ENCODE data around the gene STAM2.
"Not testable (repeated sequence)": the region's sequence is repeated elsewhere in the genome, so short reads cannot be mapped to it uniquely, and the experiment has no call there.

Gene STAM2

DNA sequence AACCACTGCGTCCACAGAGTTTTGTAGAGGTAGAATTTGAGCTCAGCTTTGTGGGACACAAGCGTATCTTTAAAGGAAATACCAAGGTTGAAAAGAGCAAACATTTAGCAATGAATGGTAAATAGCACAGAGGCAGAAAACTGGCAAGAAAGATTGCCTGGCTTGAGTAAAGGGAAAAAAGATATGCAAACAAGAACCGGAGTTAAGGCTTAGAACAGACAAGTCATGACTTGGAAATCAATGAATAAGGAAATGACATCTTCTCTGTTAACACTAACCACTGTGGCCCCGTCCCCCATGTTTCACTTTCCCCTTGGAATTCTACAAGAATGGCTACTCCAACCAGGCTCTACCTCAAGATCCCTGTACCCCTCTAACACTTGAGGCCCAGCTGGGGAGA is 3.8 kb downstream of the STAM2 start:
- no peak for DNase-seq

DNA sequence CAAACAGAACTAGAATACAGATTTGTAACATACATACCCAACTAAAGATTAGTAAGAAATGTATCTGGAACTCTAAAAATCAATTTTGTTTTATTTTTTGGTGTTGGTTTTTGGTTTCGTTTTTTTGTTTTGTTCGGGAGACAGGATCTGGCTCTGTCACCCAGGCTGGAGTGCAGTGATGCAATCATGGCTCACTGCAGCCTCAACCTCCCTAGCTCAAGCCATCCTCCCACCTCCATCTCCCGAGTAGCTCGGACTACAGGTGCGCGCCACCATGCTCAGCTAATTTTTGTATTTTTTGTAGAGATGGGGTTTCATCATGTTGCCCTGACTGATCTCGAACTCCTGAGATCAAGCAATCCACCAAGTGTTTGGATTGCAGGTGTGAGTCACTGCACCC is 6.4 kb downstream of the STAM2 start:
- not testable (repeated sequence) for DNase-seq

DNA sequence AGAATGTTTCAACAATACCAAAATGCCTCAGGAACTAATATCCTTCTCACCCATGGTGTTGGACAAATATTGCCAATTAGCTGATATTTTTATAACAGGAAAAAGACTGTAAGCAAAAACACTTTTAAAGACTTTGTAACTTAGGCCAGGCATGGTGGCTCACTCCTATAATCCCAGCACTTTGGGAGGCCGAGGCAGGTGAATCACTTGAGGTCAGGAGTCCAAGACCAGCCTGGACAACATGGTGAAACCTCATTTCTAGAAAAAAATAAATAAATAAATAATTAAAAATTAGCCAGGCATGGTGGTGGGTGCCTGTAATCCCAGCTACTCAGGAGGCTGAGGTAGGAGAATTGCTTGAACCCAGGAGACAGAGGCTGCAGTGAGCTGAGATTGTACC is 8.1 kb downstream of the STAM2 start:
- not testable (repeated sequence) for DNase-seq

DNA sequence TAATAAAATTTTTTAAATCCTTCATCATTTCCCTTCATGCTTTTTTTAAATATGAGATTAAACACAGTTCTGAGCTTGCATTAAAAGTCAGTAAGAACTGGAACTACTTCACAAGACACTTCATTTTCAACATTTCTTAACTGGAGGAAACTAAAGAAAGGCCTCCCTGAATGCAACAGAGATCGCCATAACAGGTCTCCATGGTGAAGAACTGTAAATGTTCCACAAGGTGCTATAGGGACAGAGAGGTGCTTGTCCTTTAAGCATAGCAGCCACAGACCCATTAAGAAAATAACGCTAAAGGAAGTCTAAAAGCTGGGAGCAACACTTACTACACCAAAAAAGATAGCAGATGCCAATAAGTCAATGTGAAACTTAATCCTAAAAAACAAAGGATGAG is 8.5 kb downstream of the STAM2 start:
- no peak for DNase-seq

DNA sequence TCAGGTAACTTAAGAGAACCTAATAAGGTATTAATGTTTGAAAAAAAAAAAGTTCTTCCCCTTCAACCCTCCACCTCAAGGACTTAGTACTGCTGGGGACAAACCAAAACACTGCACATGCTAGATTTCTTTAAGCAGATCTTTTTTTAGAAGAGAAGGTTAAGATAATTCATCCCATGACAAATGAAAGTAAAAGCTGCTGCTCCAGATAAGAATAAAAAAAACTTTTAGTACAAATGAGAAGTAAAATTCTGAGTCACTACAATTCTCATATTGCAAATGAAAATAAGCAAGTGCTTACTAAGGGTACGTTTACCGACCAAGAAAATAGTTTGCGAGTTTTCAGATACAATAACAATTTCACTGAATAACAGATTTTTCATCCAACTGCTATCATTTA is 8.9 kb downstream of the STAM2 start:
- DNase-seq: no peak

DNA sequence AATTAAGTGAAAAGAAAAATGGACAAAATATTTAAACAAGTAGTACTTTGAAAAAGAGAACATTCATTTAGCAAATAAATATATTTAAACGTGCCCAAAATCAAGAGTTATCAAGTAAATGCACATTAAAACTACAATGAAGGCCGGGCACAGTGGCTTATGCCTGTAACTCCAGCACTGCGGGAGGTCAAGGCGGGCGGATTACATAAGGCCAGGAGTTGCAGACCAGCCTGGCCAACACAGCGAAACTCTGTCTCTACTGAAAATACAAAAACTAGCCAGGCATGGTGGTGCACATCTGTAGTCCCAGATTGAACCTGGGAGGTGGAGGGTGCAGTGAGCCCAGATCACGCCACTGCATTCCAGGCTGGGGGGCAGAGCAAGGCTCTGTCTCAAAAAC is 9.8 kb downstream of the STAM2 start:
- DNase-seq: no peak

DNA sequence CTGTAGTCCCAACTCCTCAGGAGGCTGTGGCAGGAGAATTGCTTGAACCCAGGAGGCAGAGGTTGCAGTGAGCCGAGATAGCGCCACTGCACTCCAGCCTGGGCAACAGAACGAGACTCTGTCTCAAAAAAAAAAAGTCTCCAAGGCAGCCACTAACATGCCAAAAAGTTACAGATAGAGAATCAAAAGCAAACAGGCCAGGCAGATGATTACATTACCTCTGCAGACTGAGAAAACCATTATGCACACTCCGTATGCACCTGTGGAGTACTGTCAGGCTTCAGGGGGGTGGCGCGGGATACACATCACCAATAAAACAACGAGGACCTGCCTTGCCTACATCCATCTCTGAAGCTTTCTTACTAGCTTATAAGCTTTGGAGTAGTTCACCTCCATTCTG is 10.3 kb downstream of the STAM2 start:
- DNase-seq: no peak

DNA sequence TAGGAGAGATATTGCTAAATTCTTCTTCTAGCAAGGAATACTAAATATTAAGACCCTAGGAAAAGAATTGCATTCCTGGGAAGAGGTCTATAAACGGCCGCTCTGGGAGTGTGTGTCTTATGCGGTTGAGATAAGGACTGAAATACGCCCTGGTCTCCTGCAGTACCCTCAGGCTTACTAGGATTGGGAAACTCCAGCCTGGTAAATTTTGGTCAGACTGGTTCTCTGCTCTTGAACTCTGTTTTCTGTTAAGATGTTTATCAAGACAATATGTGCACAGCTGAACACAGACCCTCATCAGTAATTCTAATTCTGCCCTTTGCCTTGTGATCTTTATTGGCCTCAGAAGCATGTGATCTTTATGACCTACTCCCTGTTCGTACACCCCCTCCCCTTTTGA is 11.9 kb downstream of the STAM2 start:
- DNase-seq: not testable (repeated sequence)

DNA sequence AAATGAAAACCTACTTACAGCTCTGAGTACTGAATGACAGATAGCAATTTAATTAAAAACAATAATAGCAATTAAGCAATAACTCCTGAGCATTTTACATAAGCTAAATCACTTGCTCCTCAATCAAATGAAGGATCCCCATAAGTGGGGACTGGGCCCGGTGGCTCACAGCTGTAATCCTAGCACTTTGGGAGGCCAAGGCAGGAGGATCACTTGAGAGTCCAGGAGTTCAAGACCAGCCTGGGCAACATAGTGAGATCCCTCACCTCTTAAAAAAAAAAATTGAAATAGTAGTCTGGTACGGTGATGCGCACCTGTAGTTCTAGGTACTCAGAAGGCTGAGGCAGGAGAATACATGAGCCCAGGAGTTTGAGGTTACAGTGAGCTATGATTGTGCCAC is 13.4 kb downstream of the STAM2 start:
- no peak for DNase-seq

DNA sequence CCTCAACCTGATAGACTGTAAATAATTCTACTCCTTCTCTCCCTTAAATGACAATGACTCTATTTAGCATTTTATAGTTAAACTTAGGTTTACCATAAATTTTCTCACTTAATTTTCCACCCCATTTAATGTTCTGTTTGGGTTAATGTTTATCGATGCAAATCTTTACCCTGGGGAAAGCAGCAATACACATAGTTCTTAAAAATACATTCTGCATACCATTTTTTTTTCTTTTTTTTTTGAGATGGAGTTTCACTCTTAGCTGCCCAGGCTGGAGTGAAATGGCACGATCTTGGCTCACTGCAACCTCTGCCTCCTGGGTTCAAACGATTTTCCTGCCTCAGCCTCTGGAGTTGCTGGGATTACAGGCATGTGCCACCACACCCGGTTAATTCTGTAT is 14.0 kb downstream of the STAM2 start:
- no peak for DNase-seq

DNA sequence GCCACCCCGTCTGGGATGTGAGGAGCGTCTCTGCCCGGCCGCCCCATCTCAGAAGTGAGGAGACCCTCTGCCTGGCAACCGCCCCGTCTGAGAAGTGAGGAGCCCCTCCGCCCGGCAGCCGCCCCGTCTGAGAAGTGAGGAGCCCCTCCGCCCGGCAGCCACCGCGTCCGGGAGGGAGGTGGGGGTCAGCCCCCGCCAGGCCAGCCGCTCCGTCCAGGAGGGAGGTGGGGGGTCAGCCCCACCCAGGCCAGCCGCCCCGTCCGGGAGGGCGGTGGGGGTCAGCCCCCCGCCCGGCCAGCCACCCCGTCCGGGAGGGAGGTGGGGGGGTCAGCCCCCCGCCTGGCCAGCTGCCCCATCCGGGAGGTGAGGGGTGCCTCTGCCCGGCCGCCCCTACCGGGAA is 15.2 kb downstream of the STAM2 start:
- not testable (repeated sequence) for DNase-seq

DNA sequence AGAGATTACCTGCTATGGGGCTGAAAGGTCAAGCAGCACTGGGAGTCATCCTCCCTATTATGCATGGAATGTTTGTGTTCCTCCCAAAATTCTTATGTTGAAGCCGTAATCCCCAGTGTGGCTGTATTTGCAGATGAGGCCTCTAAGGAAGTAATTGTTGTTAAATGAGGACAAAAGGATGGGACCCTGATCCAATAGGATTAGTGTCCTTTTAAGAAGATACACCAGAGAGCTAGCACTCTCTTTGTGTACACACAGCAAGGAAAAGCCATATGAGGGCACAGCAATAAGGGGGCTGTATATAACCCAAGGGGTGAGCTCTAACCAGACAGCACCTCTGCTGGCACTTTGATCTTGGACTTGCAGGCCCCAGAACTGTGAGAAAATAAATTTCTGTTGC is 18.3 kb downstream of the STAM2 start:
- no peak for DNase-seq

DNA sequence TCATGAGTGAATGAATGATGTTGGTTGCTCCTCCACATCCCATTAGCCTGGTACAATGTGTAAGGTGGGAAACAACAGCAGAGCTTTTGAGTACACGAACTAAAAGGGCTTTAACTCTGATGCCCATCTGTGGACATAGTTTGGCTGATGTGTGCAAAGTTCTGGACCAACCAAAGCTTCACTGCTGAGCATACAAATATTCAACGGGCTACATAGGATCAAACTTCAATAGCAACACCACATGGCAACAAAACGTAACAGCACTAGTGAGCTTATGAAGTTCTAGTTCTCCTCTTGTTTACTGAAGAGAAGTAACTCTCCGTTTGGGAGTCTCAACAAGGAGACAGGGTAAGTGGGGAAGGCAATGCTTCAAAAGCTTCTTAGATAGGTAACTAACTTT is 20.4 kb downstream of the STAM2 start:
- DNase-seq: no peak

DNA sequence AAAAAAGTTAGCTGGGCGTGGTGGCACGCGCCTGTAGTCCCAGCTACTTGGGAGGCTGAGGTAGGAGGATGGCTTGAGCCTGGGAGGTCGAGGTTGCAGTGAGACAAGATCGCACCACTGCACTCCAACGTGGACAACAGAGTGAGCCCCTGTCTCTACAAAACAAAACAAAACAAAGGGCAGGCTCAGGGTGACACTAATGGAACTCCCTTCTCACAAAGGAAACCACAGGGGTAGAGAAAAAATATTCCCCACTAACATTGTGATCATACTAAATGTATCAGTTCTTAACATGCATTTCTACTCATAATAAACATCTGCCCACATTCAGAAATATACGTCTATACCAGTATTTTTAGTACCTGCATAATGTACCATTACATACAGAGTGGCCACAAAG is 21.1 kb downstream of the STAM2 start:
- no peak for DNase-seq

DNA sequence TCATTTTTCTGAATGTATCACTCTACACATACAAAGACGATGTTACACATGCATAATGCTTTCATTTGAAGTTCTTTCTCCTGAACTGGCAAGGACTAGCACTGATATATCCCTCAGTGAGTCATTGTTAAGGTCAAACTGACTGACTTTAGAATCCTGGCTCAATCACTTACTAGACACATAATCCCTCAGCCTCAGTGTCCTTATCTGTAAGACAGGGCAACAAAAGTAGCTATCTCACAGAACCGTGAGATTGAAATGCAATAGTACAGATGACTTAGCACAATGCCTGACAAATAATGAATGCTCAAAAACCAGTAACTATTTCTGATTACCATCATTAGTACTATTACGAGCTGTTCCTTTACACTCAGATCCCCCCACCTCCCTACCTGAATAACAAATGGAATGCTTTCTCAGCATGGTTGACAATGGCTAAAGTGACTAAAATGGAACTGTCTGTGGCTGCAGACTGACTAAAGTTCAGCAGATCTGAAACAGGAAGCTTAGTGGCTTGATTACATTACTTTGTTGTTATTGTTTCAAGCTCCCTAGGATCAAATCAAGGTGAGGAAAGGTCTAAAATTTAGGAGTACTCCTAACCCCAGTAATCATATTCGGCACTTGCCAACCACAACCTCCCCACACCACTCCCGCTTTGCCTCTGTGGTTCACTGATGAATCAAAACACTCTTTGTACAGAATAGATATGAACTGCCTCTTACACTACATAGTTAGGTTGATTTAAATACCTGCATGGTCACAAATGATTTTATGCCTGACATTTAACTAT is 40.9 kb downstream of the STAM2 start:
- DNase-seq: no peak

DNA sequence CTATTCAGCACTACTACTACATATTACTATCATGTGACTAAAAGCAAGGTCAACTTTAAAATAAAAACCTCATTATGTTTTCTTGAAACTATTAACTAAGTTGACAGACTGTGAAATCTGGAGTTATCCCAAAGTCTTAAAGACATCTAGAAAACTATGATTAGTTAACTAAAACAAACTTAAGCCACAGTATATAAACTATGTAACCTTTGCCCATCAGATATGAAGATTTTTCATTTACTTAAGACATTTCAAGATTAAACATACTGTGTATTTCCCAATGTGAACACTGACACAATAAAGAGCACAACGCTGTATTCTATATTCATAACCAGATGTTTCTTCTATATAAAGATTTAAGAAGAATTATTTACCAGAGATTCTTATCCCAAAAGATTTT is 43.3 kb downstream of the STAM2 start:
- no peak for DNase-seq

DNA sequence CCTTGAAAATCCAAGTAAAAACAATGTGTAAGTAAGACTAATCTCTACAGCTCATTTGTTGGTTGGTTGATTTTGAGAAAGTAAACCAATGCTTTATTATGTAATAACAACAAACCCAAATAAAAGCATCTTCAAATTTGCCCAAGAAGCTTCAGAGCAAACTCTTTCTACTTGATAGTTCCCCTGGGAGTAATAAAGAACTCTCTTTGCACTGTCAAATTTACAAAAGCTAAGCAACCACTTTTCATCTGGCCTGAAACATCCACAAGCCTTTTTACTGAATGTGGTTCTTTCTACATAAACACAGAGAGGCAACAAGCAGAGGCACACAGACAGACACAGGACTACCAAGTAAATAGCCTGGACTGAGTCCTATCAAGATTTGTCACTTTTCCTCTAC is 47.9 kb downstream of the STAM2 start:
- no peak for DNase-seq

DNA sequence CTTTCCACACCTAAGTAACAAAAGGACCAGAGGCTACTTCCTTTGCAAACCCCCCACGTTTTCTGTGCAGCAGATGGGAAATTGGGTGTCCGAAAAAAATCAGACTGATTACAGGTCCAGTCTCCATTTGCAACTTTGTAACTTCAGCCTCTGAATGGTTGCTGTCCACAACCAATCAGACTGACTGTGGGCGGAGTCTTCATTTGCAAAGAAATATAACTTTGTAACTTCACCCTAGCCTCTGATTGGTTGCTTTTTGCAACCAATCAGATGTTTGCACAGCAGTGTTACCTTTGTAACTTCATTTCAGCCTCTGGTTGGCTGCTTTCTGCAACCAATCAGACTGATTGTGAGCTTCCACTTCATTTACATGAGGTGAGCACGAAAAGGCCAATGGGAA is 48.9 kb downstream of the STAM2 start:
- no peak for DNase-seq

DNA sequence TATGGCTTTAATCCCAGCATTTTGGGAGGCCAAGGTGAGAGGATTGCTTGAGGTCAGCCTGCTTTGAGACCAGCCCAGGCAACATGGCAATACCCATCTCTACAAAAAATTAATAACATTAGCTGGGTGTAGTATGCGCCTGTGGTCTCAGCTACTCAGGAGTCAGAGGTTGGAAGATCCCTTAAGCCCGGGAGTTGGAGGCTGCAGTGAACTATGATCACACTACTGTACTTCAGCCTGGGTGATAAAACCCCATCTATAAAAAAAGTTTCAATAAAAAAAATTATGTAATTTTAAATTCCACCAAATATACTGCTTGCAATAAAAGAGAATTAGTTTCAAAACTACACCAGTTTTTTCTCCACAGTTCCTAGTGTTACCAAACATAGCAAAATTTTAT is 53.4 kb downstream of the STAM2 start:
- DNase-seq: no peak

DNA sequence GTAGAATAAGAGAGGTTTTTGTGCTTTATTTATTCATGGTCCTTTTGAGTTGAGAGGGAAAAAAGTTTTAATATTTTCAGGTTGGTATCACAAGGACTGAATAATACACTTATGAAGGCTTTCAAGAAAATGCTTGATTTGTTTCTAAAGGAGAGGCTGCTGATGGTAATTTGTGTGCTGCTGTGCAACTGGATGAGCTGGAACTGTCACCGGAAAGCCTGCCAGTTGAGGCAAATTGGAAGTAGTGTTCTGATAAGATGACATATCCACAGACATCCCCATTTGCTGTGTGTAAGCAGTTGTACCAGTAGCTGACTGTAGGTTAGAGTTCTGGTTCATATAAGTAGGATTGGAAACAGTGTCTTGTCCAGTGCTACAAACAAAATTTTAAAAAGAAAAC is 55.1 kb downstream of the STAM2 start:
- DNase-seq: no peak

DNA sequence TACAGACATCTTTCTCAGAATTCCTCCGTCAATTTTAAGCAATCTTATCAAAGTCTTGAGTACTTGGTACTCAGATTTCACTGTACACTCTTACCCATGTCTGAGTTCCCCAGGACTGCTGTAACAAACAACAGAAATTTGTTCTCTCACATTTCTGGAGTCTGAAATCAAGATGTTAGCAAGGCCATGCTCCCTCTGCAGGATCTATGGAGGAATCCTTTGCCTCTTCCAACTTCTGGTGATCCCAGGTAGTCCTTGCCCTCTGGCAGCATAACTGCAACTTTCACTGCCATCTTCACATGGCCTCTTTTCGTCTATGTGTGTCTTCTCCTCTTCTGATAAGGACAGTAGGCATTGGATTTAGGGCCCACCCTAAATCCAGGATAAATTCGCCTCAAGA is 59.6 kb downstream of the STAM2 start:
- no peak for DNase-seq

DNA sequence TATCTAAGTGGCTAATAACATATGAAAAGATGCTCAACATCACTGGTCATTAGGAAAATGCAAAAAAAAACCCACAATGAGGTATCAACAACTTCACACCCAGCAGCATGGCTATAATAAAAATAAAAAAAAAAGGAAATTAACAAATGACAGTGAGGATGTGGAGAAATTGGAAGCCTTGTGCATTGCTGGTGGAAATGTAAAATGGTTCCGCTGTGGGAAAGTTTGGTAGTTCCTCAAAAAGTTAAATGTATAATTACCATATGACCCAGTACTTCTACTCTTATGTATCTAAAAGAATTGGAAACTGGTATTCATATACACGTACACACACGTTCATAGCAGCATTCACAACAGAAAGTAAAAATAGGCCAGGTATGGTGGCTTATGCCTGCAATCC is 61.2 kb downstream of the STAM2 start:
- DNase-seq: no peak

DNA sequence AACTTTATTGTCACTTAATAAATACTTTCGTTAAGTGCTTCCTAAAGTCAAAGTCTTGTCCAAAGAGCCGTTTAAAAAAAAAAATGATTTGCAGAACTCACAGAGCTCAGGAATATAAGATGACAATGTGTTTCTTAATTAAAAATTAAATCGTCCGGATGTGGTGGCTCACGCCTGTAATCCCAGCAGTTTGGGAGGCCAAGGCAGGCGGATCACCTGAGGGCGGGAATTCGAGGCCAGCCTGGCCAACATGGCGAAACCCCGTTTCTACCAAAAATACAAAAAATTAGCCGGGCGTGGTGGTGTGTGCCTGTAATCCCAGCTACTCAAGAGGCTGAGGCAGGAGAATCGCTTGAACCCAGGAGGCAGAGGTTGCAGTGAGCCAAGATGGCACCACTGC is 68.4 kb downstream of the STAM2 start:
- not testable (repeated sequence) for DNase-seq

DNA sequence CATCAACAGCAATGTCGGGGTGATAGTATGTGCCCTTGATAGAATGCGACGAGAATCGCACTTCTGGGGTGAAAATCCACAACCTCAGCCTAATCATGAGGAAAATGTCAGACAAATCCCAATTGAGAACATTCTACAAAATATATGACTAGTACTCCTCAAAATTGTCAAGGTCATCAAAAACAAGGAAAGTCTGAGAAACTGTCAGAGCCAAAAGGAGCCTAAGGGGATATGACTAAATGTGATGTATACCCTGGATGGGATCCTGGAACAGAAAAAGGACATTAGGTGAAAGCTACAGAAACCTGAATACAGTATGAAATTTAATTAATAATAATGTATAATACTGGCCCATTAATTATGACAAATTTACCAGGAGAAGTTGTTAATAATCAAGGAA is 69.1 kb downstream of the STAM2 start:
- no peak for DNase-seq

DNA sequence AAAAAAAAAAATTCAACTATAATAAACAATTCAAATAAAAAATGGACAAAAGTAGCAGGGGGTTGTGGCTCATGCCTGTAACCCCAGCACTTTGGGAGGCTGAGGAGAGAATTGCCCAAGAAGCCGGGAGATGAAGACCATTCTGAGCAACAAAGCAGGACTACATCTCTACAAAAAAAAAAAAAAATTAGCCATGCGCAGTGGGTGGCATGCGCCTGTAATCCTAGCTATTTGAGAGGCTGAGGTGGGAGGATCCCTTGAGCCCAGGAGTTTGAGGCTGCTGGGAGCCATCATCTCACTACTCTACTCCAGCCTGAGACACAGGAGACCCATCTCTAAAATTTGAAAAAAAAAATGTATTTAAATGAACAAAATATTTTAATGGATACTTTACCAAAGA is 72.3 kb downstream of the STAM2 start:
- DNase-seq: no peak

DNA sequence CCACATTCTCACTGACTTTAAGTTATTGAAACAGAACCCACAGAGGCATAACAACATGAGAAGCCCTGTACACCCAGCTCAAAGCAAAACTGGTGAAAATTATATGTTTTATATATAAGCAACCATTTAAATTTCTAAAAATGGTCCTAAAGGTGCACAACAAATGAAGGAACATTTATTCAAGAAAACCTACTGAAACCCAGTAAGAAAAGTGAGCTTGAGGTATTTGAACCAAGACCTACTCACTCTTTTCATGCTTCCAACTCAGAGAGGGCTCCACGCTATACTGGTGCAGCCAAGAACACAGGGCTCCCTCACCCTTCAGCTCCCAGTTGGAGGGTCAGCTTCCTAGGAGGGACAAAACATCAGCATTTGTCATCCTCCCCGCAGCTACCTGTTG is 74.6 kb downstream of the STAM2 start:
- no peak for DNase-seq

Data from activated T-cell treated with anti-CD3 and anti-CD28 coated beads for 4 hours (primary cell).